Tibial nerve (tissue), 3 donors: ENCODE measurements around the gene CHMP5.

Experiments
- POLR2A ChIP-seq, 2 donors: fragments of 450-650 bp; IDR thresholded peaks; one replicate each; pipeline ENCODE4 v1.6.1; 2017; ENCODE audit warnings: antibody characterized with exemption in 2 of 2, mild to moderate bottlenecking in 2 of 2, moderate library complexity in 2 of 2
- TF ChIP-seq, protein P1 (sequence below), 5 experiments: fragments of 200-600 bp in 3 of 5; fragments of 450-650 bp in 2 of 5; sonication (generic) in 3 of 5; IDR thresholded peaks; one replicate each; pipeline ENCODE4 v1.5.1; 2016 to 2019; ENCODE audit warnings: antibody characterized with exemption in 5 of 5, mild to moderate bottlenecking in 3 of 5, moderate library complexity in 2 of 5

GRCh38 chr9:33297432-33297831 is 32.6 kb downstream of the CHMP5 start:
- TF ChIP-seq, protein P1, sequence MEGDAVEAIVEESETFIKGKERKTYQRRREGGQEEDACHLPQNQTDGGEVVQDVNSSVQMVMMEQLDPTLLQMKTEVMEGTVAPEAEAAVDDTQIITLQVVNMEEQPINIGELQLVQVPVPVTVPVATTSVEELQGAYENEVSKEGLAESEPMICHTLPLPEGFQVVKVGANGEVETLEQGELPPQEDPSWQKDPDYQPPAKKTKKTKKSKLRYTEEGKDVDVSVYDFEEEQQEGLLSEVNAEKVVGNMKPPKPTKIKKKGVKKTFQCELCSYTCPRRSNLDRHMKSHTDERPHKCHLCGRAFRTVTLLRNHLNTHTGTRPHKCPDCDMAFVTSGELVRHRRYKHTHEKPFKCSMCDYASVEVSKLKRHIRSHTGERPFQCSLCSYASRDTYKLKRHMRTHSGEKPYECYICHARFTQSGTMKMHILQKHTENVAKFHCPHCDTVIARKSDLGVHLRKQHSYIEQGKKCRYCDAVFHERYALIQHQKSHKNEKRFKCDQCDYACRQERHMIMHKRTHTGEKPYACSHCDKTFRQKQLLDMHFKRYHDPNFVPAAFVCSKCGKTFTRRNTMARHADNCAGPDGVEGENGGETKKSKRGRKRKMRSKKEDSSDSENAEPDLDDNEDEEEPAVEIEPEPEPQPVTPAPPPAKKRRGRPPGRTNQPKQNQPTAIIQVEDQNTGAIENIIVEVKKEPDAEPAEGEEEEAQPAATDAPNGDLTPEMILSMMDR (IDR thresholded peaks at IDR 0.05): no peak
- TF ChIP-seq POLR2A (IDR thresholded peaks at IDR 0.05): no peak
